Measurements from ENCODE around the gene OR7G2.
"Not testable (repeated sequence)": the region's sequence is repeated elsewhere in the genome, so short reads cannot be mapped to it uniquely, and the experiment has no call there.

OR7G2 gene

DNA sequence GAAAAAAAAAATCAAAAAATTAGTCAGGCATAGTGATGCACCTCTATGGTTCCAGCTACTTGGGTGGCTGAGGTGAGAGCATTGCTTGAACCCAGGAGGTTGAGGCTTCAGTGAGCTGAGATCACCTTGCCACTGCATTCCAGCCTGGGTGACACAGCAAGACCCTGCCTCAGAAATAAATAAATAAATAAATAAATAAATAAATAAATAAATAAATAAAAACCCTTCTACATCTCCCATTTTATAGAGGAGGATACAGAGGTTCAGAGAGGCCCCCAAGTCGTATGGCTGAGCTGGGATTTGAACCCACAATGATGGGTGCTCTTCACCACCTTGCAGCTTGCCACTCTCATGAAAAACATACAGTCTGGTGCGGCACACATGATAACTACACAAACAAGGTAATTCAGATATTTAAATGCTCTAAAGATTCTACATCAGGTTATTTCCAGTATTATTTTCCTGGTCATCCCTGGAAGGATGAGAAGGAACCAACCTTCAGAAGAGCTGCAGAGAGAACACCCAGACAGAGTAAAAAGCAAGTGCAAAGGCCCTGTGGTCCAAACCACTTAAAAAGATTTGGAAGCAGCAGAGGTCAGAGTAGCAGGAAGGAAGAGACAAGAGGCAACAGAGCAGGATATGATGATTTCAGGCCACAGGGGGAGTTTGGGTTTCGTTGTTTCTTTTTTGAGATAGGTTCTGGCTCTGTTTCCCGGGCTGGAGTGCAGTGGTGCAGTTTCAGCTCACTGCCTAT is 49.6 kb downstream of the OR7G2 start:
- Mint-ChIP-seq H3K27me3 (ENCODE audit: low read depth) (no peaks in the 10 kb centered on the region), H3K4me3 (no peak overlapping the region), H3K9me3 (peaks cover 4% of the 10 kb centered on the region), H3K4me1 (ENCODE audit: low read depth) (no peaks in the 10 kb centered on the region), H3K27ac (no peak overlapping the region), H3K36me3 (ENCODE audit: low read depth) (no peaks in the 10 kb centered on the region)

DNA sequence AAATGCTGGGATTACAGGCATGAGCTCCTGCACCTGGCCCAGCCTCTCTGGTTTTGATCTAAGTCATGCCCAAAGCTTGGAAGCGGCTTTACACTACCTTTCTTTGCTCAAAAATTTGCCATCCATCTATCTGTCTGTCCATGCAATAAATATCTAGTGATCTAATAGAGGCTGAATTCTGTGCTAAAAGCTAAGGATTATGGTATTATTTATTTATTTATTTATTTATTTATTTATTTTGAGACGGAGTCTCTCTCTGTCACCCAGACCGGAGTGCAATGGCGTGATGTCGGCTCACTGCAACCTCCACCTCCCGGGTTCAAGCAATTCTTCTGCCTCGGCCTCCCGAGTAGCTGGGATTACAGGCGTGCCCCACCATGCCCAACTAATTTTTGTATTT is 51.1 kb downstream of the OR7G2 start:
- not testable (repeated sequence) for H3K9me3 Mint-ChIP-seq

GRCh38 chr19:9054765-9055164 is 52.5 kb downstream of the OR7G2 start:
- Mint-ChIP-seq H3K27ac (no peak overlapping the region), H3K9me3 (peaks cover 7% of the 10 kb centered on the region), H3K4me1 (ENCODE audit: low read depth) (no peaks in the 10 kb centered on the region), H3K27me3 (ENCODE audit: low read depth) (no peaks in the 10 kb centered on the region), H3K36me3 (ENCODE audit: low read depth) (no peaks in the 10 kb centered on the region), H3K4me3 (no peak overlapping the region)

More for the DNA sequence above, 51.1 kb downstream of the OR7G2 start:
- H3K27me3 Mint-ChIP-seq (ENCODE audit: low read depth); H3K4me3 Mint-ChIP-seq; H3K36me3 Mint-ChIP-seq (ENCODE audit: low read depth); H3K27ac Mint-ChIP-seq; H3K4me1 Mint-ChIP-seq (ENCODE audit: low read depth): not testable (repeated sequence)

GRCh38 chr19:9054207-9054606 is 53.1 kb downstream of the OR7G2 start:
- H3K9me3 Mint-ChIP-seq, result peaks cover 7% of the 10 kb centered on the region
- no peaks in the 10 kb centered on the region for H3K4me1 Mint-ChIP-seq (ENCODE audit: low read depth)
- H3K27me3 Mint-ChIP-seq (ENCODE audit: low read depth), result no peaks in the 10 kb centered on the region
- H3K36me3 Mint-ChIP-seq (ENCODE audit: low read depth), result no peaks in the 10 kb centered on the region
- no peak overlapping the region for H3K27ac Mint-ChIP-seq
- no peak overlapping the region for H3K4me3 Mint-ChIP-seq

GRCh38 chr19:9053674-9054073 is 53.6 kb downstream of the OR7G2 start:
- H3K27ac Mint-ChIP-seq; H3K36me3 Mint-ChIP-seq (ENCODE audit: low read depth); H3K9me3 Mint-ChIP-seq; H3K4me1 Mint-ChIP-seq (ENCODE audit: low read depth); H3K27me3 Mint-ChIP-seq (ENCODE audit: low read depth); H3K4me3 Mint-ChIP-seq: not testable (repeated sequence)

DNA sequence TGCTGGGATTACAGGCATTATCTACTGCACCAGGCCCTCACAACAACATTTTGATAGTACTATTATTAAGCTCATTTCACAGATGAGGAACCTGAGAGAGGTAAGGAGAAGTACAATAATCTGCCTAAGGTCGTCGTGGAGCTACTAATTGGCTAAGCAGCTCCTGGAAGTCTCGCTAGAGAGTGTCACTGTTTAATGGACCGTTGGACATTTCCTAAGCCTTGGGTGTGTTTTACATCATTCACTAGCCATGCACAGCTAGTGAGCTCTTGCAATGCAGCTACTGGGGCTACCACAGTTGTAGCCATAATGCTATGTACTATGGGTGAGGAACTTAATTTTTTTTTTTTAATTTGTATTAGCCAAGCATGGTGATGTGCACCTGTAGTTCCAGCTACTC is 54.4 kb downstream of the OR7G2 start:
- H3K4me3 Mint-ChIP-seq, result no peak overlapping the region
- no peaks in the 10 kb centered on the region for H3K27me3 Mint-ChIP-seq (ENCODE audit: low read depth)
- peaks cover 7% of the 10 kb centered on the region for H3K9me3 Mint-ChIP-seq
- no peaks in the 10 kb centered on the region for H3K36me3 Mint-ChIP-seq (ENCODE audit: low read depth)
- H3K27ac Mint-ChIP-seq, result no peak overlapping the region
- H3K4me1 Mint-ChIP-seq (ENCODE audit: low read depth), result no peaks in the 10 kb centered on the region
